ENCODE results near the gene FOXD1.

Gene FOXD1

DNA sequence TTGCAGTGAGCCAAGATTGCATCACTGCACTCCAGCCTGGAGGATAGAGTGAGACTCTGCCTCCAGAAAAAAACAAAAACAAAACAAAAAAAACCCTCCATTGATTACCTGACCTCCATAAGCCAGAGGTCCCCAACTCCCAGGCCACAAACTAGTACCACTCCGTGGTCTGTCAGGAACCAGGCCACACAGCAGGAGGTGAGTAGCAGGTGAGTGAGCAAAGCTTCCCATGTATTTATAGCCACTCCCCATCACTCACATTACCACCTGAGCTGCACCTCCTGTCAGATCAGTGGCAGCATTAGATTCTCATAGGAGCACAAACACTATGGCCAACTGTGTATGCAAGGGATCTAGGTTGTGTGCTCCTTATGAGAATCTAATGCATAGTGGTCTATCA, 35.9 kb upstream of the FOXD1 start:
- no peak for TF ChIP-seq CTCF (conservative IDR thresholded peaks at IDR 0.05; ENCODE audit: control insufficient read depth, insufficient read depth, low read depth, low read length)
- H3K4me3 ChIP-seq (ENCODE audit: control insufficient read depth, low read depth, low read length) = no peak overlapping the region
- no peak for DNase-seq (ENCODE audit: low read depth)

GRCh38 chr5:73483676-73484075, 35.1 kb upstream of the FOXD1 start:
- no peak for DNase-seq (ENCODE audit: low read depth)
- H3K4me3 ChIP-seq (ENCODE audit: control insufficient read depth, low read depth, low read length) = no peak overlapping the region
- no peak for TF ChIP-seq CTCF (conservative IDR thresholded peaks at IDR 0.05; ENCODE audit: control insufficient read depth, insufficient read depth, low read depth, low read length)

DNA sequence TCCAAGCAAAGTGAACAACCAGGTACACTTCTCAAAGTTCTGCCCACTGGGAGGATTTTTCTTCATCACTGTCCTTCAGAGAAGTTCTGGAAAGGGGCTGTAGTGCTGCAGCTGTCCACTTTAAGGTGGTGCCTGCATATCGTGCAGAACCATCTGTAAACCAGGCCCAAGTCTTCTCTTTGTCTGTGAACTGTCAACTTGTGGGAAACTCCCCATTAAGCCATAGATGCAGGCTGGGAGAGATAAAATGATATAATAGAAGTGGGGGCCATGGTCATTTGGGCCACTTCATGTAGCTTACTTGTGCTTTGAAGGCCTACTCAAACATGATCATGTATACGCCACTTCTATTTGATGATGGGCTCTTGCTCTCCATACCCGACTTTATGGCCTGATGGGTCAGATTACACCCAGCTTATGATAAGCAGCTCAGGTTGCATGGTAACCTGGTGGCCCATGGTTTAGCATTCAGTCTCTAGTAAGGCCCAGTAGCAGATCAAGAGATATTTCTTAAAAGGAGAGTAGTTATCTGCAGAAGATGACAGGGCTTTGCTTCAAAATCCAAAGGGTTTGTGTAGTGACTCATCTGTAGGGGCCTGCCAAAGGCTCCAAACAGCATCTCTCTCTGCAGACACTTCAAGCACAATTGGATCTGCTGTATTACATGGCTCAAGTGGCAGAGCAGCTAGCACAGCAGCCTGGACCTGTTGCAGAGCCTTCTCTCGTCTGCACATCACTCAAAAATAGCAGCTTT, 34.0 kb upstream of the FOXD1 start:
- peak; percentile 37 for DNase-seq (ENCODE audit: low read depth)
- H3K4me3 ChIP-seq (ENCODE audit: control insufficient read depth, low read depth, low read length) = no peak overlapping the region
- TF ChIP-seq CTCF (conservative IDR thresholded peaks at IDR 0.05; ENCODE audit: control insufficient read depth, insufficient read depth, low read depth, low read length) = no peak

DNA sequence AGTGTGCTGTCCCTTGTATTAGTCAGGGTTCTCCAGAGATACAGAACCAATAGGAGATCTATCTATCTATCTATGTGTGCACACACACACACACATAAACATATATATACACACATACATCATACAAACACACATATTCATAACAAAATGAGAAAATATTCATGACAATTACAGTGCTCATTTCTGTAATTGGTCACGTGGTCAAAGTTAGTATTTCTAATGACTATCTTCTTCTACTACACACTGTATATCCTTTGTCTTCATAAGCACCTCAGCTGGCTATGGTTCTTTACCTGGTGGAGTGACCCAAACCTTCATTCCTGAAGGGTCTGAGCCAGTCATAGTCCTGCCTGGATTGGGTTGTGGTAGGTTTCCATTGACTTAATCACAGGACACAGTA, 31.9 kb upstream of the FOXD1 start:
- no peak for TF ChIP-seq CTCF (conservative IDR thresholded peaks at IDR 0.05; ENCODE audit: control insufficient read depth, insufficient read depth, low read depth, low read length)
- DNase-seq (ENCODE audit: low read depth) = no peak
- no peak overlapping the region for H3K4me3 ChIP-seq (ENCODE audit: control insufficient read depth, low read depth, low read length)

- H3K4me3 ChIP-seq (ENCODE audit: control insufficient read depth, low read depth, low read length) = no peak overlapping the region
- no peak for TF ChIP-seq CTCF (conservative IDR thresholded peaks at IDR 0.05; ENCODE audit: control insufficient read depth, insufficient read depth, low read depth, low read length)
These were observed 23.5 kb upstream of the FOXD1 start for GRCh38 chr5:73472116-73472515.

DNA sequence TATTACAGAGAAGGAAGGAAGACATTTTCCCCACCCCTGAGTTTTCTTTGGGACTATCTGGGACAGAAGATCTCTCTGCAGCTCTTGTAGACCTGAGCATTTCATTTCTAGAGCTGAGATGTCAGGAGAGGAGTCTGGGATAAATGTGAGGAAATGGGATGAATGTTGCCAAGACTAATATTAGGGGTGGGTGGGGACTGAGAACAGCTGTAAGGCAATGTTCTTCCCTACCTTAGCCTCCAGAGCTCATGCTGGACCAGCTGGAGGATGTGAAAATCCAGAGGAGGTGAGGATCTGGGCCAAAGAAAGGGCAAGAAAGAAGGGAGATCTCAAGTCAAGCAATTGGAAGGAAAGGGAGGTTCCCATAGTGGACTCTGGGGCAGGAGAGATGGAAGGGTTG, 23.1 kb upstream of the FOXD1 start:
- DNase-seq (ENCODE audit: low read depth) = no peak
- TF ChIP-seq CTCF (conservative IDR thresholded peaks at IDR 0.05; ENCODE audit: control insufficient read depth, insufficient read depth, low read depth, low read length) = no peak
- H3K4me3 ChIP-seq (ENCODE audit: control insufficient read depth, low read depth, low read length) = no peak overlapping the region

More at GRCh38 chr5:73472116-73472515, 23.5 kb upstream of the FOXD1 start:
- DNase-seq (ENCODE audit: low read depth) = no peak

Data from fibroblast of mammary gland (primary cell).